Measurements from ENCODE around the gene MGST2. TPM values are rescaled to one million over a fixed set of nuclear protein-coding genes. Genes with fewer than 3 reads are reported as not detected.

The MGST2 gene
- polyA plus RNA-seq, 1 donor (not counting 4 experiments of a cell fraction or from before 2014, with no cell fraction given), result 57.6 TPM

DNA sequence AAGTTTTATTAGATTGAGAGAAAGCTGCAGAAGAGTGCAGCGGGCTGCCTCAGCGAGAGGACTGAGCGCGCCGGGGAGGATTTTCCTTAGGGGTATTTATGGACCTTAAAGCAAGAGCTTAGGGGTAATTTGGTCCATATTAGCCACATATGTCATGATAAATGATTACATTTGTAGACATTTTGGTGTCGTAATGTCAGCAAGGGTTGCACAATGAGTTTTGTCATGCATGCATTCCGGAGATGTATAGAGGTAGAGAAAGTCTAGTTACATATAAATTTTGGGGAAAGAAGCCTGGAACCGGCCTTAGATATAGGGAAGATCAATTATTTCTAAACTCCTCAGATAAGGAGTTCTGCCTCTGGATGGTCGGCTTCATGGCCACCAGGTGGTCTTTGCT lies 10.0 kb downstream of the MGST2 start:
- H4K20me1 ChIP-seq (ENCODE audit: control insufficient read depth, extremely low read depth, insufficient read depth, low read length), result no peaks in the 10 kb centered on the region
- H2AFZ ChIP-seq (ENCODE audit: control insufficient read depth, low read length), result no peak overlapping the region
- no peak overlapping the region for H3K4me2 ChIP-seq (ENCODE audit: control insufficient read depth, extremely low read depth, insufficient read depth, low read depth, low read length)
- FAIRE-seq (no peak), DNase-seq (ENCODE audit: low read depth, low spot score) (no peak)
- no peak overlapping the region for H3K4me3 ChIP-seq (ENCODE audit: control insufficient read depth in 2 of 3, extremely low read depth in 1 of 3, insufficient read depth in 2 of 3, low read depth in 1 of 3, low read length in 3 of 3)
- H3K9me3 ChIP-seq (ENCODE audit: control insufficient read depth, low read depth, low read length), result no peaks in the 10 kb centered on the region
- no peak overlapping the region for H3K27ac ChIP-seq (ENCODE audit: control insufficient read depth, insufficient read depth, low read length)
- H3K36me3 ChIP-seq (ENCODE audit: control insufficient read depth in 2 of 2, extremely low read depth in 1 of 2, insufficient read depth in 2 of 2, low read length in 2 of 2), result peaks cover 0 to 3% of the 10 kb centered on the region in 2 experiments
- dilution Hi-C loops (cut with MboI; ENCODE audit: extremely low pct_ligation_motif_present, low sequenced_read_pairs), result no loop called here
- H3K4me1 ChIP-seq (ENCODE audit: control insufficient read depth, extremely low read depth, insufficient read depth, low read length), result peaks cover 8% of the 10 kb centered on the region
- no peak overlapping the region for H3K9ac ChIP-seq (ENCODE audit: control insufficient read depth, extremely low read depth, insufficient read depth, low read length)
- H3K79me2 ChIP-seq (ENCODE audit: control insufficient read depth, insufficient read depth, low read length), result no peaks in the 10 kb centered on the region
- TF ChIP-seq, protein P1, sequence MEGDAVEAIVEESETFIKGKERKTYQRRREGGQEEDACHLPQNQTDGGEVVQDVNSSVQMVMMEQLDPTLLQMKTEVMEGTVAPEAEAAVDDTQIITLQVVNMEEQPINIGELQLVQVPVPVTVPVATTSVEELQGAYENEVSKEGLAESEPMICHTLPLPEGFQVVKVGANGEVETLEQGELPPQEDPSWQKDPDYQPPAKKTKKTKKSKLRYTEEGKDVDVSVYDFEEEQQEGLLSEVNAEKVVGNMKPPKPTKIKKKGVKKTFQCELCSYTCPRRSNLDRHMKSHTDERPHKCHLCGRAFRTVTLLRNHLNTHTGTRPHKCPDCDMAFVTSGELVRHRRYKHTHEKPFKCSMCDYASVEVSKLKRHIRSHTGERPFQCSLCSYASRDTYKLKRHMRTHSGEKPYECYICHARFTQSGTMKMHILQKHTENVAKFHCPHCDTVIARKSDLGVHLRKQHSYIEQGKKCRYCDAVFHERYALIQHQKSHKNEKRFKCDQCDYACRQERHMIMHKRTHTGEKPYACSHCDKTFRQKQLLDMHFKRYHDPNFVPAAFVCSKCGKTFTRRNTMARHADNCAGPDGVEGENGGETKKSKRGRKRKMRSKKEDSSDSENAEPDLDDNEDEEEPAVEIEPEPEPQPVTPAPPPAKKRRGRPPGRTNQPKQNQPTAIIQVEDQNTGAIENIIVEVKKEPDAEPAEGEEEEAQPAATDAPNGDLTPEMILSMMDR (optimal IDR thresholded peaks at IDR 0.05 in 1 of 3, IDR thresholded peaks at IDR 0.05 in 1 of 3, conservative IDR thresholded peaks at IDR 0.05 in 1 of 3; ENCODE audit: extremely low read depth in 1 of 3, insufficient read depth in 2 of 3, low read length in 3 of 3), result no peak
- no peak for TF ChIP-seq EZH2 (IDR thresholded peaks at IDR 0.05; ENCODE audit: low read length)
- H3K27me3 ChIP-seq (ENCODE audit: control insufficient read depth, extremely low read depth, insufficient read depth, low read length), result no peaks in the 10 kb centered on the region
- H3K9me1 ChIP-seq (ENCODE audit: control insufficient read depth, extremely low read depth, insufficient read depth, low read length), result no peaks in the 10 kb centered on the region

DNA sequence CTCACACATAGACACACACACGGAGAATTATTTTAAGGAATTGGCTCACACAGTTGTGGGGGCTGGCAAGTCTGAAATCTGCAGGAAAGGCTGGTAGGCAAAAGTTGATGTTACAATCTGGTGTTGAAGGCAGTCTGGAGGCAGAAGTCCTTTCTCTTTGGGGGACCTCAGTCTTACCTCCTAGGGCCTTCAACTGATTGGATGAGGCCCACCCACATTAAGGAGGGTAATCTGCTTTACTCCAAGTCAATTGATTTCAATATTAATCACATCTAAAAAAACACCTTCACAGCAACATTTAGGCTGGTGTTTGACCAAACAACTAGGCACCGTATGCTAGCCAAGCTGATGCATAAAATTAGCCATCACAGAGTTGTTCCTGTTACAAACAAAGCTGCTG lies 10.7 kb downstream of the MGST2 start:
- Histone ChIP-seq H3K9me1 (ENCODE audit: control insufficient read depth, extremely low read depth, insufficient read depth, low read length) (no peaks in the 10 kb centered on the region), H3K79me2 (ENCODE audit: control insufficient read depth, insufficient read depth, low read length) (no peaks in the 10 kb centered on the region), H3K27ac (ENCODE audit: control insufficient read depth, insufficient read depth, low read length) (no peak overlapping the region), H3K4me2 (ENCODE audit: control insufficient read depth, extremely low read depth, insufficient read depth, low read depth, low read length) (no peak overlapping the region), H3K4me1 (ENCODE audit: control insufficient read depth, extremely low read depth, insufficient read depth, low read length) (peaks cover 8% of the 10 kb centered on the region), H3K9ac (ENCODE audit: control insufficient read depth, extremely low read depth, insufficient read depth, low read length) (no peak overlapping the region), H3K9me3 (ENCODE audit: control insufficient read depth, low read depth, low read length) (no peaks in the 10 kb centered on the region), H4K20me1 (ENCODE audit: control insufficient read depth, extremely low read depth, insufficient read depth, low read length) (no peaks in the 10 kb centered on the region), H3K4me3 (ENCODE audit: control insufficient read depth in 2 of 3, extremely low read depth in 1 of 3, insufficient read depth in 2 of 3, low read depth in 1 of 3, low read length in 3 of 3) (no peak overlapping the region), H3K27me3 (ENCODE audit: control insufficient read depth, extremely low read depth, insufficient read depth, low read length) (no peaks in the 10 kb centered on the region), H2AFZ (ENCODE audit: control insufficient read depth, low read length) (no peak overlapping the region), H3K36me3 (ENCODE audit: control insufficient read depth in 2 of 2, extremely low read depth in 1 of 2, insufficient read depth in 2 of 2, low read length in 2 of 2) (peaks cover 0 to 3% of the 10 kb centered on the region in 2 experiments)
- TF ChIP-seq EZH2 (IDR thresholded peaks at IDR 0.05; ENCODE audit: low read length), result no peak
- TF ChIP-seq, protein P1 (optimal IDR thresholded peaks at IDR 0.05 in 1 of 3, IDR thresholded peaks at IDR 0.05 in 1 of 3, conservative IDR thresholded peaks at IDR 0.05 in 1 of 3; ENCODE audit: extremely low read depth in 1 of 3, insufficient read depth in 2 of 3, low read length in 3 of 3), result no peak
- dilution Hi-C loops (cut with MboI; ENCODE audit: extremely low pct_ligation_motif_present, low sequenced_read_pairs), result no loop called here
- FAIRE-seq, result no peak
- DNase-seq (ENCODE audit: low read depth, low spot score), result no peak

Measured in keratinocyte (primary cell).